HL-60/S4 treated with retinoic acid at 250 ng/mL for 4 days and 3 days (cell line): Measurements from ENCODE around the gene NDUFA11.

Experiments used
- in situ Hi-C: fragments of 300-500 bp; cut with MboI; formaldehyde crosslinking; loops from 2 replicates; pipeline ENCODE4 v1.7.0; 2022; ENCODE audit warnings: low sequenced_read_pairs

NDUFA11 gene

GRCh38 chr19:5903624-5904351 is at the start of gene NDUFA11:
NDUFA11 (minus strand) TSS chr19:5903790; CDS start chr19:5903708, 82 bp downstream.
- in situ Hi-C loops: no loop called here

GRCh38 chr19:5953030-5953589 is 49.5 kb upstream of the NDUFA11 start:
- in situ Hi-C loops: no loop called here

- in situ Hi-C loops: no loop called here
These were observed 48.8 kb upstream of the NDUFA11 start for GRCh38 chr19:5952193-5953029.

- in situ Hi-C loops: no loop called here
These were observed 47.8 kb upstream of the NDUFA11 start for GRCh38 chr19:5951338-5951861.

- in situ Hi-C loops: no loop called here
These were observed 47.2 kb upstream of the NDUFA11 start for GRCh38 chr19:5950741-5951140.

- in situ Hi-C loops: no loop called here
These were observed 46.3 kb upstream of the NDUFA11 start for GRCh38 chr19:5949792-5950305.

GRCh38 chr19:5948752-5949564 is 45.4 kb upstream of the NDUFA11 start:
- in situ Hi-C loops: no loop called here

GRCh38 chr19:5947435-5947834 is 43.8 kb upstream of the NDUFA11 start:
- in situ Hi-C loops: no loop called here

- in situ Hi-C loops: no loop called here
These were observed 40.0 kb upstream of the NDUFA11 start for GRCh38 chr19:5943623-5944022.

GRCh38 chr19:5943045-5943444 is 39.5 kb upstream of the NDUFA11 start:
- in situ Hi-C loops: no loop called here

GRCh38 chr19:5941673-5942072 is 38.1 kb upstream of the NDUFA11 start:
- in situ Hi-C loops: no loop called here

GRCh38 chr19:5940260-5941208 is 36.9 kb upstream of the NDUFA11 start:
- in situ Hi-C loops: no loop called here

- in situ Hi-C loops: no loop called here
These were observed 34.0 kb upstream of the NDUFA11 start for GRCh38 chr19:5937550-5937949.

- in situ Hi-C loops: no loop called here
These were observed 32.7 kb upstream of the NDUFA11 start for GRCh38 chr19:5936292-5936592.

- in situ Hi-C loops: no loop called here
These were observed 32.1 kb upstream of the NDUFA11 start for GRCh38 chr19:5935473-5936291.

GRCh38 chr19:5934774-5935472 is 31.3 kb upstream of the NDUFA11 start:
- in situ Hi-C loops: no loop called here

- in situ Hi-C loops: no loop called here
These were observed 30.4 kb upstream of the NDUFA11 start for GRCh38 chr19:5934069-5934401.

- in situ Hi-C loops: no loop called here
These were observed 29.9 kb upstream of the NDUFA11 start for GRCh38 chr19:5933391-5934068.
